GM12864 (cell line): ENCODE measurements around the gene TOX3.

Source experiments
- DNase-seq: peaks from one replicate; pipeline ENCODE4 v3.0.0-alpha.2; 2011; ENCODE audit warnings: low read depth
- H3K4me3 ChIP-seq: 2 replicates; pipeline ENCODE4 v1.5.1; 2011; ENCODE audit warnings: mild to moderate bottlenecking, low read depth, low read length, control low read depth
- TF ChIP-seq, protein P1 (sequence below): IDR thresholded peaks from 2 replicates; pipeline ENCODE4 v1.5.1; 2011; ENCODE audit warnings: low read depth, mild to moderate bottlenecking, moderate library complexity, low read length, control low read depth, inconsistent platforms; ENCODE audit errors: missing control alignments

The TOX3 gene

DNA sequence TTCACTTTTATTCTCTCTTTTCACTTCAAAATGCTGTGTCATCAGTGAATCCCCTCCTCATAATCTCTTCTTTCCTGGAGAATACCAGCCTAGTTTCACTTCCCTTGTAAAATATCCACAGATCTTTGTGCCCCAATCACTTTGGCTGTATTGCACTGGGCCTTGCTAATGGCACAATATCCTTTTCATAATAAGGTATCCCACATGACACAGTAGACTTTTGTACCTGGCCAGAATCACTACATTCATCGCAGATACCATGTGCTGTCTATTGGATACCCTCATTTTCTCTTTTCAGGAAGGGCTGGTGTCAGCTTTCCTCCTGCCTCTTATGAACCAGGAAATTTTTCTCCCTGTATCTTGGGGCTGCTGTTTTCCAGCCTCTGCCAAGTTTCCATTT is 25.7 kb upstream of the TOX3 start:
- no peak overlapping the region for H3K4me3 ChIP-seq
- TF ChIP-seq, protein P1, sequence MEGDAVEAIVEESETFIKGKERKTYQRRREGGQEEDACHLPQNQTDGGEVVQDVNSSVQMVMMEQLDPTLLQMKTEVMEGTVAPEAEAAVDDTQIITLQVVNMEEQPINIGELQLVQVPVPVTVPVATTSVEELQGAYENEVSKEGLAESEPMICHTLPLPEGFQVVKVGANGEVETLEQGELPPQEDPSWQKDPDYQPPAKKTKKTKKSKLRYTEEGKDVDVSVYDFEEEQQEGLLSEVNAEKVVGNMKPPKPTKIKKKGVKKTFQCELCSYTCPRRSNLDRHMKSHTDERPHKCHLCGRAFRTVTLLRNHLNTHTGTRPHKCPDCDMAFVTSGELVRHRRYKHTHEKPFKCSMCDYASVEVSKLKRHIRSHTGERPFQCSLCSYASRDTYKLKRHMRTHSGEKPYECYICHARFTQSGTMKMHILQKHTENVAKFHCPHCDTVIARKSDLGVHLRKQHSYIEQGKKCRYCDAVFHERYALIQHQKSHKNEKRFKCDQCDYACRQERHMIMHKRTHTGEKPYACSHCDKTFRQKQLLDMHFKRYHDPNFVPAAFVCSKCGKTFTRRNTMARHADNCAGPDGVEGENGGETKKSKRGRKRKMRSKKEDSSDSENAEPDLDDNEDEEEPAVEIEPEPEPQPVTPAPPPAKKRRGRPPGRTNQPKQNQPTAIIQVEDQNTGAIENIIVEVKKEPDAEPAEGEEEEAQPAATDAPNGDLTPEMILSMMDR = no peak
- DNase-seq = no peak

- no peak for DNase-seq
- TF ChIP-seq, protein P1 = no peak
- H3K4me3 ChIP-seq = no peak overlapping the region
Measured at GRCh38 chr16:52570495-52571091, 23.6 kb upstream of the TOX3 start.

- no peak overlapping the region for H3K4me3 ChIP-seq
- DNase-seq = no peak
- TF ChIP-seq, protein P1 = no peak
Measured at GRCh38 chr16:52569701-52570100, 22.8 kb upstream of the TOX3 start.

- no peak overlapping the region for H3K4me3 ChIP-seq
- DNase-seq = no peak
- TF ChIP-seq, protein P1 = no peak
Measured at GRCh38 chr16:52568983-52569690, 22.2 kb upstream of the TOX3 start.

DNA sequence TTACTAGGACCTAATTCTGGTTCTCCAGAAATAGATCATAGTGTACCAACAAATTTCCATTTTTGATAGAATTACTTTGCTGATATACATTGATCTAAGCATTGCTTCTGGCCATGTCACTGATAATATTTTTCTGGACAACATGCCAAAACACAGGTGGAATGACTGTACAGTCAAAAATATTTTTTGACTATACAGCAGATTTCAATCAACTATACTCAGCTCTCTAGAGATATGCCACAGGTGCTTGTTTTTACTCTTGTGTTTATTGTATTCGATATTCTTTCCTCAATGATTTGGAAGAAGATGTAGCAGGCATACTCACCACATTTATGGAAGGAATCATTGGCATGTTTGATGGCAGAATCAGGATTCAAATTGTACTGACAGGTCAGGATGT is 21.6 kb upstream of the TOX3 start:
- TF ChIP-seq, protein P1 = no peak
- no peak for DNase-seq
- no peak overlapping the region for H3K4me3 ChIP-seq

GRCh38 chr16:52567193-52567592 is 20.2 kb upstream of the TOX3 start:
- no peak overlapping the region for H3K4me3 ChIP-seq
- no peak for DNase-seq
- TF ChIP-seq, protein P1 = no peak
